NCI-H146 treated with DMSO at 0.1 percent for 48 hours (cell line): Measurements from ENCODE around the gene VSX2.

Source experiments
- DNase-seq: peaks from one replicate; lab custom pipeline; 2025; ENCODE audit not compliant: unreplicated experiment; lab: John Stamatoyannopoulos, UW

Gene VSX2

GRCh38 chr14:74221741-74222140, 17.5 kb upstream of the VSX2 start:
- DNase-seq, result no peak

- DNase-seq, result no peak
These were observed 16.2 kb upstream of the VSX2 start for GRCh38 chr14:74223016-74223415.

- no peak for DNase-seq
These were observed 7.5 kb upstream of the VSX2 start for GRCh38 chr14:74231784-74232183.

- no peak for DNase-seq
These were observed 4.2 kb upstream of the VSX2 start for GRCh38 chr14:74235017-74235416.

GRCh38 chr14:74237441-74237840, 1.8 kb upstream of the VSX2 start:
- no peak for DNase-seq

DNA sequence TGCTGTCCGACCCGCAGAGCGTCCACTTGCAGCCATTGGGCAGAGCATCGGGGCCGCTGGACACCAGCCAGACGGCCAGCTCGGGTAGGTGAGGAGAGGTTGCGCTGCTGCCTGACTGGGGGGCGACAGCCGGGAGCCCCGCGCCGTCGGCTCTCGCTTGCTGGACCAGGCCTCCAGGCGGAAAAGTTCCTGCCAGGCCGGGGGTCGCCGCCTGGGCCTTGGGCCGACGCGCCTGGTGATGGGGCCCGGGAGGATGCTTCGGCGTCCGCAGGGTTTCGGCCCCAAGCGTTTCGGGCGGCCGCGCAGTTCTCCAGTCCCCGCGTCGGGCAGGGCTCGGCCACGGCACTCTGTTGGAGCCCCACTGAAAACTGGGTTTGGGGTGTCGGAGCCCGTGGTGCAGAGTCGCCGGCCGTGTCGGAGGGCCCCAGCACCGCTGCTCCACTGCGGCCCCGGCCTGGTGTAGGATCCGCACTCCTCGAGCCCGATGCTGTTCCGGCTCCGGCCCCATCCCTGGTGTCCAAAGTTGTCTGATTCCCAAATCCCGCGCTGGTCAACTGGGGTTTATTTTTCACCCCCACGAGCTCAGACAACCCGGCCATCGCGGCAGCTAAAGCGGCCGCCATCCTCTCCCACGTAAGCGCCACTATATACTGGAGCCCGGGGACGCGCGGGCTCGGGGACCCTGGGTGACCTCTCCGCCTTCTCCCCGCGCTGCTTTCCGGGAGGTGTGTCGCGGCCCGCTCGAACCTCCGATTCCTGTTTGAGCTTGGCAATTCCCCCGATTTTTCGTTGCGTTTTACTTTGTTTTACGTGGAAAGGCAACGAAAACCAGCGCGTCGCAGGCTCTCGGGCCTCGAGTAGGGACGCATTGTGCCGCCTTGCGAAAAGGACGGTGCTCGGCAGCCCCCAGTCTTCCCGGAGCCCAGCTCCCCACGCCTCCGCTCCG, 872 bp downstream of the VSX2 start:
- no peak for DNase-seq

DNA sequence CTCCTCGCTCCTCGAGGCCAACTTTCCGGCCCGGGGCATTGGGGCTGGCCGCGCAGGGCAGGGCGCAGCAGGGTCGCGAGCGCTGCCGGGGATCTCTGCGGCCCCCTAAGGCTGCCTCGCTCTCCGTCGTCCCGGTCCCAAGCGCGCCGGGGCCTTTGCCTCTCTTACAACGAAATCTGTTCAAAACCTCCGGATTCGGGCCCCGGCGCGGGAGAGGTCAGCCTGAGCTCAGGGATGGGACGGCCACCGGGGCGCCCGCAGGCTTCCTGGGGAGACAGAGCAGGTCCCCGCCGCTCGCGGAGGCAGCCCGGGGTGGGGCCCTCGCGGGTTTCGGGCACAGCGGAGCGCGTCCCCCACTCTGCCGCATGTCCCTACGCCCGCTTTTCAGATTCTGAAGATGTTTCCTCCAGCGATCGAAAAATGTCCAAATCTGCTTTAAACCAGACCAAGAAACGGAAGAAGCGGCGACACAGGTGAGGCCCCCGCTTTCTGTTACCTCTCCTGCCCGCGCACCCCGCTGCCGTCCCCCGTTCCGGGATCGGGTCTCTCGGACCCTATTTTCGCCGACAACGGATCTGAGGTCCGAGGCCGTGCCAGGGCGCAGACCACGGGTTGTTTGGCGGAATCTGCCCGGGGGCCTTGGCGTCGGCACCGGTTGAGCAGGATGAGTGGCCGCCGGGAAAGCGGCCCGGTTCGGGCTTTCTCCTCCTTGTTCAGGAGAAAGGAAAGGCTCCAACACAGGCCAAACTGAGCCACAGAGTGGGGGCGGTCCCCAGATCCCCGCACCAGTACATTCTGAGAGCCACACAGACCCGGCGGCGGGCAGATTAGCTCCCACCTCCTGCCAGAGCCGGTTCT, 1.8 kb downstream of the VSX2 start:
- no peak for DNase-seq

DNA sequence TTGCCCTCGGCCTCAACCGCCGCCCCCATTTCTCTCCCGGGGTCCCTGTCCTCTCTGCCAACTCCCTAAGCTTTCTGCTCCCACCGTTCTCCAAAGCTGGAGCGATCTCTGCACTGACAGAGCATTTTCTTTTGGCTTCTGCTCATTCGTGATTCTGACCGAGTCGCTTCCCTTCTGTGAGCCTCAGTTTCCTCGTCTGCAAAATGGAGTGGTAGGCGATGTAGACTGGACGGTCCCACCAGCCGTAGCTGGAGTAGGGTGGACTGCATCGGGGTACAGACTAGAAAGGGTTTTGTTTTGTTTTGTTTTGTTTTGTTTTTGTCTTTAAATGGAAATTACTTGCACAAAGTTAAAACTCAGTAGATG, 2.4 kb downstream of the VSX2 start:
- no peak for DNase-seq

DNA sequence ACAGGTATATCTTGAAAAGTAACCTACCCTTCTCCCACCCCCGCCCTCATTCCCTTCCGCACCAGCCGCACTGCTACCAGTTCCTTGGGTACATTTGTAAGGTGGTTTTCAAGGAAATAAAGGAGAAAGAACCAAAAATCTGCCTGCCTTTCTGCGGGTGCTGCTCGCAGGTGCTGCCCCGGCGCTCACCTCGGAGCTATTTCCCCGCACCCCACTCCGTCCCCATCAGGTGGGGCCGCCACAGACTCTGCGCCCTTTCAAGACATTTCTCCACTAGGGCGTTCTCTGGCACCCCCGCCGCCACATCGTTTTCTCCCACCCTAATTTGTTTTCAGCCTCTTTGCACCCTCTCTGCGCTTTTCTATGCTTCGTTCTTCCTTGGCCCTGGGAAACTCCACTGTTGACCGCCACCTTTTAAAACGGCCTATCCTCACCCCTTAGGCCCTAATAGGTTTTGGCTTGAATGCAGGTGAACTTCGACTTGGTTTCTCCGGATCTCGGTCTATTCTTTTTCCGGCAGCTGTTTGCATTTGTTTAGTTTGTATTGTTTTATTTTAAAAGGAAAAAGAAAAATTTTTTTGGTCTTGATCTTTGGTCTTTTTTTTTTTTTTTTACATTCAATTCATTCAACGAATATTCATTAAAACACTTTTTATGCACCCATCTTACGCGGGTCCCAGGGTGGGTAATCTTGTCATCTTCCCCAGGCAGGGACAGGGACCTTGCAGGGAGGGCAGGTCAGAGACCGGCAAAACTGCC, 3.0 kb downstream of the VSX2 start:
- DNase-seq, result no peak

- no peak for DNase-seq
These were observed 3.5 kb downstream of the VSX2 start for GRCh38 chr14:74242780-74243042.

GRCh38 chr14:74243051-74243450, 3.8 kb downstream of the VSX2 start:
- no peak for DNase-seq

DNA sequence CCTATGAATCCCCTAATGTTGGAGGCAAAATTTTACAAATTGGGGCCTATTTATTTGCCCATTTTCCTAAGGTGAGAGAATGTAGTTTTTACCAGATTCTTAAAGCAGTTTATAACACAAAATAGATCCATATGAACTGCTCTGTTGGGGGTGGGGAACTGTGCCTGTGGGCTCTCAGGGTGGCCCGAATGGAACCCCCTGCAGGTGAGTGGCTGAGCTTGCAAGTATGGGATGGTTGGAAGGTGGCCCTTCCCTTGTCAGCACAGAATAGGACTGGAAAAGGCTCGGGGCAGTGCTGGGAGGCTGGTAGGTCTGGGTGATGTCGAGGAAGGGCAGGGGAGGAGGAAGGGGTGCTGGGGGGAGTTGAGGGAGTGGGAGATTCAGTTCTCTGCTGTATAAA, 4.9 kb downstream of the VSX2 start:
- DNase-seq, result no peak

- no peak for DNase-seq
These were observed 6.0 kb downstream of the VSX2 start for GRCh38 chr14:74245292-74245691.

GRCh38 chr14:74246542-74246941, 7.3 kb downstream of the VSX2 start:
- no peak for DNase-seq

- no peak for DNase-seq
These were observed 8.8 kb downstream of the VSX2 start for GRCh38 chr14:74248017-74248416.

DNA sequence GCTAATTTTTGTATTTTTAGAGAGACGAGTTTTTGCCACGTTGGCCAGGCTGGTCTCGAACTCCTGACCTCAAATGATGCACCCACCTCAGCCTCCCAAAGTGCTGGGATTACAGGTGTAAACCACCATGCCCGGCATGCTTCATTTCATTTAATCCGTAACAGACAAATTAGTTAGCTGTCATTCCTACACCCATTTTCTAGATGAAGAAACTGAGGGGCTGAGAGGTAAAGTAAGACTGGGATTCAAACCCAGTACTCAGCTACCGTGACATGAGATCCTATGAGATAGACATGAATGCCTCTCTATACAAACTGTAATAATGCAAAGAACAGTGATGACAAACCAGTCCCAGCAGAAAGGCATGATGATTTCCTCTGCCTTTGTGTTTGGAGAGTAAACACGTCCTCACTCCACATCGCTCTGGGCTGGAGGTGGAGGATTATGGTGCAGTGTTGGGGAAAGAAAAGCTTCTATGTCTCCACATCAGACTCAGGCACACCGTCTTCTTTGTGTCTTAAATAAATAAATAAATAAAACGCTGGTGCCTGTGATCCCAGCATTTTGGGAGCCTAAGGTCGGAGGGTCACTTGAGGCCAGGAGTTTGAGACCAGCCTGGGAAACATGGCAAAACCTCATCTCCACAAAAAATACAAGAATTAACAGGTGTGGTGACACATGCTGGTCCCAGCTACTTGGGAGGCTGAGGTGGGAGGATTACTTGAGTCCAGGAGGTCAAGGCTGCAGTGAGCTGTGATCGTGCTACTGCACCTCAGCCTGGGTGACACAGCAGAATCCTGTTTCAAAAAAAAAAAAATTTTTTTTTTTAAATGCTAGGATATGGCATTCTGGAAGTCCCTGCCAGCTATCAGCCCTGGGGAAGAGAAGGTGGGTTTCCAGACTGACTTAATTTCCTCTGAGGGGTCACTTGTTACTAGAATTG, 10.5 kb downstream of the VSX2 start:
- no peak for DNase-seq

DNA sequence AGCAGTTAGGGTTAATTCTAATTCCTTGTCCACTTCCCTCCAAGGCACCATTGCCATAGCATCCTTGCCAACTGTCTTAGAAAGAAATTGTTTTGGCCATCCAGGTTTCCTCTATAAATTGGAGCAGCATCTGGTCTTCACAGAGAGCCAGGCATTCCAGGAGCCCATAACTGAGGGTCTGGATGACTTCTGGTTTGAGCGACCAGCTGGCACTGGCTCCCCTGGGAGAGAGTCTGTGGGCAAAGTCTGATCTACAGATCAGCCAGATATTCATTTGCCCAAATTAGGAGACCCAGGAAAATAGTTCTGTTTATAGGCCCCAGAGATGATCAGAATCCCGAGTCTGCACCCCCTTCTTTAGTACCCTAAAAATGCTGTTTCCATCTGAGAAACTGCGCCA, 16.0 kb downstream of the VSX2 start:
- no peak for DNase-seq

DNA sequence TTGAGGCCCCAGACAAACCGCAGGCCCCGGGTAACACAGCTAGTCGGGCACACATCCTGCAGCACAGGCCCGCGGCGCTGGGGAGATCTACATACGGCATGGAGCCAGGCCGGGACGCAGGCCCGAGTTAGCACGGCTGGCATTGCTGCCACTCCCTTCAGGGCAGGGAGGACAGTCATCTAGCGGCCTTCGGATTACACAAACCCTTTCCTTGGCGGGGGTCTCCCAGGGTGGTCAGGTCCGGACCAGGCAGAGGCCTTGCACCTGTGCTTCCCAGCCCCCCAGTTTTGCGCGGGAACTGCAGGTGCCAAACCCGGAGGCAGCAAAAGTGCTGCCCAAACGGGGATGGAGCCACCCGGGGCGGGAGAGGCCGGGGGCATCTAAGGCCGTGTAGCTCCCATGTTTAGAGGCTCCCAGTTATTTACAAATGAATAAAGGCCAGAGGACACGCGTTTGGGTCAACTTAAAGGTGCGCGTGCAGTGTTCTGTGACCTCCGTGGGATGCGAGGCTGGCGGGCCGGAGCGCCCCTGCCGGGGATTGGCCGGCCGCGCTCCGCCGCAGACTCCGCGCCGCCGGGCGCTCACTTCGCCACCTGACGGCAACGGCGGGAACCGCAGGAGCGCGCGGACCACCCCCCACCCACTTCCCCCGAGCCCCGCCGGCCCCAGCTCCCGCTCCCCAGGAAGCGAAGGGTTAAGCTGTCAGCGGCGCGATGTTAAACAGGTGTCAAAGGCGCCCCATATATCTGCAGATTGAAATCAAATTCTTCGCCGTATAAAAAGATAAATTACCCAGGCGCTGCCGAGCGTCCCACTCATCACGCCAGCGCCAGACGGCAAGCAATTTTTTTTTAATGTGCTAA, 18.1 kb downstream of the VSX2 start:
- DNase-seq, result peak; percentile 19

DNA sequence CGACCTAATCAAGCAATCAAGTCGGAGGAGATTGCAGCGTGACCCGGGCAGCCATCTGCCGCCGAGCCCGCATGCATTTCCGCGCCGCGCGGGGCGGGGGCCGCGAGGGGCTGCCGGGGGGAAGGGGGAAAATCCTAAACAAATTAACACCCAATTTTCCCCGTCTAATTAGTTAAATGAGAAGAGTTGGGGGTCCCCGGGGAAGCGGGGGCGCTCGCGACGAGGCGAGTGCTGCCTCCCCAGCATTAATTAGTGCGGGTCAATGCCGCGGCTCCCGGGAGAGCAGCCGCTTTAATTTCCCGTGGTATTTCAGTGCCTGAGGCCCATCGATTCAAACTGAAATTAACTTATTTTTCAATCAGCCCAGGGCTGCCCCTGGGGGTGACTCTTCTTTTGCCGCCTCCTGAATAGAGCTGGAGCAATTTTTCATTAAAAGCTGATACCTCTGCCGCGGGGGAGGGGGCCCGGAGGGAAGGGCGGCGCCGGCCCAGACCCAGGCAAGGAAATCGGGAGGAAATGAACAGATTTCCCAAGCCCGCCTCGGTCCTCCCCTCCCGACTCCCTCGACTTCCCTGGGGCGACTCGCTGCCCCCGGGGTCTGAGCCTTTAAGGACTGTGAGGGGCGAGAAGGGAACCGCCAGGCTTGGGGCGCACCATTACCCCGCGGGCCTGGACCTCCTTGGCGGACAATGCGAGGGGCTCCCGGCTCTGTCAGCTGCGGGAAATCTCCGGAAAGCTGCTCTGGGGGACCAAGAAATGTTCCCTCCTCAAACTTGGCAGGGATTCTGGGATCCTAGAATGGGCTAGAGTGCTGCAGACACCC, 18.9 kb downstream of the VSX2 start:
- DNase-seq, result no peak
